ENCODE measurements around the gene CDH5. TPM values are rescaled to one million over a fixed set of nuclear protein-coding genes. Genes with fewer than 3 reads are reported as not detected.

CDH5 gene
- total and polyA plus RNA-seq, 2 of the 4 experiments (the other 2 are of a cell fraction), result not detected

DNA sequence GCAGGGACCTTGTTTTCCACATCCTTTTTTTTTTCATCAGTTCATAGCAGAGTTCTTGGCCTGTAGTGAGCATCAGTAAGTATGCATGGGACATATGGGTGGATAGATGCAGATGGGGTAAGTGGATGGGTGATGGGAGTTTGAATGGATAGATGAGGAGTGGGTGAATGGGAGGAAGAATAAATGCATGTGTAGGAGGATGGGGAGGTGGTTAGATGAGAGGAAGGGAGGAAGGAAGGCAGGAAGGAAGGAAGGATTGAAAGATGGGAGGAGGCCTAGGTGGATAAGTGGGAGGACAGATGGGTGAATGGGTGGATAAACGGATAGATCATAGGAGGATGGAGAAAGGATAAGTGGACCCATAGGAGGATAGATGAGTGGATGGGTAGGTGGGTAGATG lies 56.7 kb downstream of the CDH5 start:
- CTCF ChIA-PET, result no interaction called here
- 100% methylated on average over 1 of the region's 1 CpG; no CpG with 5 or more reads in 1 of the 2 experiments for WGBS, 2 experiments (ENCODE audit: extremely low coverage in 2 of 2, insufficient read length in 1 of 2)

More for the DNA sequence above, 56.7 kb downstream of the CDH5 start:
- Histone ChIP-seq H2AK5ac (ENCODE audit: low read depth, low read length) (no peak overlapping the region), H3K9ac (ENCODE audit: low read depth, low read length) (no peak overlapping the region), H3K27ac (ENCODE audit: insufficient read depth, low read length) (no peak overlapping the region), H3K23ac (ENCODE audit: low read depth, low read length) (no peak overlapping the region), H2BK5ac (ENCODE audit: low read depth, low read length, poor library complexity, severe bottlenecking) (no peak overlapping the region), H4K8ac (ENCODE audit: low read depth in 2 of 2, low read length in 2 of 2) (no peak overlapping the region), H3K56ac (ENCODE audit: extremely low read depth, insufficient read depth, low read length) (no peak overlapping the region), H4K20me1 (ENCODE audit: insufficient read depth, low read length) (no peaks in the 10 kb centered on the region), H2AK9ac (replicated peaks; ENCODE audit: low read depth, low read length, poor library complexity) (no peak overlapping the region), H3K18ac (ENCODE audit: low read depth, low read length) (no peak overlapping the region), H3K4me2 (ENCODE audit: low read depth, low read length) (no peak overlapping the region), H2BK15ac (ENCODE audit: low read depth, low read length) (no peak overlapping the region), H2BK120ac (ENCODE audit: low read depth, low read length) (no peak overlapping the region), H3K27me3 (ENCODE audit: control insufficient read depth, insufficient read depth, low read length) (peaks cover 66% of the 10 kb centered on the region), H4K5ac (ENCODE audit: low read depth, low read length) (no peak overlapping the region), H3K4me1 (ENCODE audit: control insufficient read depth, insufficient read depth, low read length) (peaks cover 5% of the 10 kb centered on the region), H3K9me3 (ENCODE audit: control insufficient read depth, insufficient read depth, low read length) (no peaks in the 10 kb centered on the region), H3K79me1 (ENCODE audit: low read depth in 1 of 2, low read length in 2 of 2) (no peaks in the 10 kb centered on the region), H3K4me3 (ENCODE audit: insufficient read depth, low read depth, low read length) (no peak overlapping the region), H2AFZ (replicated peaks; ENCODE audit: low read length, poor library complexity) (no peak overlapping the region), H3K4ac (ENCODE audit: low read depth, low read length) (no peak overlapping the region), H4K91ac (ENCODE audit: insufficient read depth, low read depth, low read length) (no peak overlapping the region), H2BK20ac (ENCODE audit: low read depth, low read length) (no peak overlapping the region), H3K36me3 (ENCODE audit: control insufficient read depth, insufficient read depth, low read length) (no peaks in the 10 kb centered on the region), H3K14ac (replicated peaks; ENCODE audit: low read depth, low read length) (no peak overlapping the region), H3K9me1 (ENCODE audit: insufficient read depth, low read length) (no peaks in the 10 kb centered on the region)
- in situ Hi-C loops (cut with MboI; ENCODE audit: low sequenced_read_pairs) (no loop called here), dilution Hi-C loops (cut with HindIII; ENCODE audit: low sequenced_read_pairs, unreplicated experiment) (no loop called here), intact Hi-C loops (cut with micrococcal nuclease) (no loop called here)
- POLR2A ChIA-PET (ENCODE audit: unreplicated experiment), result no interaction called here
- DNase-seq (no peak), ATAC-seq (ENCODE audit: low read depth) (no peak)
- TF ChIP-seq SMC3 (IDR thresholded peaks at IDR 0.05; ENCODE audit: low read depth, low read length), result no peak
- no peak for TF ChIP-seq RCOR1 (IDR thresholded peaks at IDR 0.05; ENCODE audit: insufficient replicate concordance, low read length)
- TF ChIP-seq, protein P1, sequence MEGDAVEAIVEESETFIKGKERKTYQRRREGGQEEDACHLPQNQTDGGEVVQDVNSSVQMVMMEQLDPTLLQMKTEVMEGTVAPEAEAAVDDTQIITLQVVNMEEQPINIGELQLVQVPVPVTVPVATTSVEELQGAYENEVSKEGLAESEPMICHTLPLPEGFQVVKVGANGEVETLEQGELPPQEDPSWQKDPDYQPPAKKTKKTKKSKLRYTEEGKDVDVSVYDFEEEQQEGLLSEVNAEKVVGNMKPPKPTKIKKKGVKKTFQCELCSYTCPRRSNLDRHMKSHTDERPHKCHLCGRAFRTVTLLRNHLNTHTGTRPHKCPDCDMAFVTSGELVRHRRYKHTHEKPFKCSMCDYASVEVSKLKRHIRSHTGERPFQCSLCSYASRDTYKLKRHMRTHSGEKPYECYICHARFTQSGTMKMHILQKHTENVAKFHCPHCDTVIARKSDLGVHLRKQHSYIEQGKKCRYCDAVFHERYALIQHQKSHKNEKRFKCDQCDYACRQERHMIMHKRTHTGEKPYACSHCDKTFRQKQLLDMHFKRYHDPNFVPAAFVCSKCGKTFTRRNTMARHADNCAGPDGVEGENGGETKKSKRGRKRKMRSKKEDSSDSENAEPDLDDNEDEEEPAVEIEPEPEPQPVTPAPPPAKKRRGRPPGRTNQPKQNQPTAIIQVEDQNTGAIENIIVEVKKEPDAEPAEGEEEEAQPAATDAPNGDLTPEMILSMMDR (conservative IDR thresholded peaks at IDR 0.05; ENCODE audit: low read depth, low read length), result no peak
- no peak for TF ChIP-seq MXI1 (IDR thresholded peaks at IDR 0.05; ENCODE audit: borderline replicate concordance, low read depth, low read length)
- no peak for TF ChIP-seq MAZ (IDR thresholded peaks at IDR 0.05; ENCODE audit: borderline replicate concordance, low read depth, low read length)
- TF ChIP-seq NFE2L2 (IDR thresholded peaks at IDR 0.05; ENCODE audit: low read depth, low read length), result no peak
- TF ChIP-seq RFX5 (IDR thresholded peaks at IDR 0.05; ENCODE audit: low read depth, low read length), result no peak
- TF ChIP-seq FOS (IDR thresholded peaks at IDR 0.05; ENCODE audit: low read depth, low read length), result no peak
- no peak for TF ChIP-seq RAD21 (IDR thresholded peaks at IDR 0.05; ENCODE audit: low read length)
- TF ChIP-seq POLR2A (IDR thresholded peaks at IDR 0.05; ENCODE audit: low read depth, low read length), result no peak
- TF ChIP-seq MAFK (IDR thresholded peaks at IDR 0.05; ENCODE audit: low read depth, low read length), result no peak
- TF ChIP-seq CEBPB (IDR thresholded peaks at IDR 0.05; ENCODE audit: low read depth, low read length), result no peak
- TF ChIP-seq BHLHE40 (IDR thresholded peaks at IDR 0.05; ENCODE audit: low read depth, low read length), result no peak
- no peak for TF ChIP-seq USF2 (IDR thresholded peaks at IDR 0.05; ENCODE audit: low read depth, low read length)
- no TSS peak for BruUV-seq (replicated peaks)

Data from IMR-90 (cell line).